ENCODE results near the gene SERPINB7.

SERPINB7 gene

DNA sequence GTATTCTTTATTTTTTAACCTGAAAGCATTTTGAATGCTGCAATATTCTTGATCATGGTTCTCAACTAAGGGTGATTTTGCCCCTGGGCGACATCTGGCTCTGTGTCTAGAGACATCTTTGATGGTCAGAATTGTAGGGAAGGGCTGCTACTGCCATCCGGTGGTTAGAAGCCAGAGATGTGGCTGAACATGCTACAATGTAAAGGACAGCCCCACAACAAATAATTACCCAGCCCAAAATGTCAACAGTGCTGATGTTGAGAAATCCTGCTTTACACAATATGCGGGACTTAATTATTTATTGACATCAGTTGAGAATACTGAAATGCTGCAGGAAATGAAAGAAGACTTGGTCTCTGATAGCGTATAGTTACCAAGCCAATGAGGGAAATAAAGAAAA lies 74.8 kb downstream of the SERPINB7 start:
- Histone ChIP-seq H3K36me3 (ENCODE audit: control insufficient read depth, insufficient read depth, low read length) (no peaks in the 10 kb centered on the region), H3K27me3 (replicated peaks; ENCODE audit: control insufficient read depth, insufficient read depth, low read length) (no peaks in the 10 kb centered on the region), H3K4me3 (replicated peaks; ENCODE audit: low read depth, low read length) (no peak overlapping the region)
- TF ChIP-seq, protein P1, sequence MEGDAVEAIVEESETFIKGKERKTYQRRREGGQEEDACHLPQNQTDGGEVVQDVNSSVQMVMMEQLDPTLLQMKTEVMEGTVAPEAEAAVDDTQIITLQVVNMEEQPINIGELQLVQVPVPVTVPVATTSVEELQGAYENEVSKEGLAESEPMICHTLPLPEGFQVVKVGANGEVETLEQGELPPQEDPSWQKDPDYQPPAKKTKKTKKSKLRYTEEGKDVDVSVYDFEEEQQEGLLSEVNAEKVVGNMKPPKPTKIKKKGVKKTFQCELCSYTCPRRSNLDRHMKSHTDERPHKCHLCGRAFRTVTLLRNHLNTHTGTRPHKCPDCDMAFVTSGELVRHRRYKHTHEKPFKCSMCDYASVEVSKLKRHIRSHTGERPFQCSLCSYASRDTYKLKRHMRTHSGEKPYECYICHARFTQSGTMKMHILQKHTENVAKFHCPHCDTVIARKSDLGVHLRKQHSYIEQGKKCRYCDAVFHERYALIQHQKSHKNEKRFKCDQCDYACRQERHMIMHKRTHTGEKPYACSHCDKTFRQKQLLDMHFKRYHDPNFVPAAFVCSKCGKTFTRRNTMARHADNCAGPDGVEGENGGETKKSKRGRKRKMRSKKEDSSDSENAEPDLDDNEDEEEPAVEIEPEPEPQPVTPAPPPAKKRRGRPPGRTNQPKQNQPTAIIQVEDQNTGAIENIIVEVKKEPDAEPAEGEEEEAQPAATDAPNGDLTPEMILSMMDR (IDR thresholded peaks at IDR 0.05; ENCODE audit: insufficient read depth, low read length, poor library complexity, severe bottlenecking) = peak; percentile 39
- no peak for DNase-seq (ENCODE audit: extremely low read depth, insufficient read length)

GRCh38 chr18:63850636-63851035 lies 75.4 kb downstream of the SERPINB7 start:
- H3K27me3 ChIP-seq (replicated peaks; ENCODE audit: control insufficient read depth, insufficient read depth, low read length) = no peaks in the 10 kb centered on the region
- TF ChIP-seq, protein P1 (IDR thresholded peaks at IDR 0.05; ENCODE audit: insufficient read depth, low read length, poor library complexity, severe bottlenecking) = no peak
- no peak overlapping the region for H3K4me3 ChIP-seq (replicated peaks; ENCODE audit: low read depth, low read length)
- no peaks in the 10 kb centered on the region for H3K36me3 ChIP-seq (ENCODE audit: control insufficient read depth, insufficient read depth, low read length)
- DNase-seq (ENCODE audit: extremely low read depth, insufficient read length) = no peak
